Liver (tissue), 3 donors: Measurements from ENCODE around the gene ZNF213.

Experiments used
- ATF3 ChIP-seq: IDR thresholded peaks from 2 replicates; pipeline ENCODE4 v1.6.1; 2016; ENCODE audit warnings: antibody characterized with exemption
- FOXA1 ChIP-seq: IDR thresholded peaks from 2 replicates; pipeline ENCODE4 v1.6.1; 2016; ENCODE audit warnings: antibody characterized with exemption
- GABPA ChIP-seq, 2 donors: IDR thresholded peaks in 1 of 2; conservative IDR thresholded peaks in 1 of 2; 2 replicates each; pipeline ENCODE4 v1.6.1; 2016; ENCODE audit warnings: antibody characterized with exemption in 2 of 2, mild to moderate bottlenecking in 1 of 2, moderate library complexity in 1 of 2
- HNF4G ChIP-seq: IDR thresholded peaks from 2 replicates; pipeline ENCODE4 v1.6.1; 2016; ENCODE audit warnings: antibody characterized with exemption
- JUND ChIP-seq, 2 donors: IDR thresholded peaks; 2 replicates each; pipeline ENCODE4 v1.6.1; 2016; ENCODE audit warnings: antibody characterized with exemption in 2 of 2
- RAD21 ChIP-seq, 2 donors: IDR thresholded peaks; 2 replicates each; pipeline ENCODE4 v1.6.1; 2016; ENCODE audit warnings: antibody characterized with exemption in 2 of 2, mild to moderate bottlenecking in 2 of 2
- REST ChIP-seq: IDR thresholded peaks from 2 replicates; pipeline ENCODE4 v1.6.1; 2016; ENCODE audit warnings: antibody characterized with exemption, mild to moderate bottlenecking
- TAF1 ChIP-seq: conservative IDR thresholded peaks from 2 replicates; pipeline ENCODE4 v1.6.1; 2016; ENCODE audit warnings: antibody characterized with exemption, mild to moderate bottlenecking
- YY1 ChIP-seq: IDR thresholded peaks from 2 replicates; pipeline ENCODE4 v1.6.1; 2016; ENCODE audit warnings: antibody characterized with exemption, mild to moderate bottlenecking
- ZBTB33 ChIP-seq: IDR thresholded peaks from 2 replicates; pipeline ENCODE4 v1.6.1; 2016; ENCODE audit warnings: antibody characterized with exemption
- TF ChIP-seq, protein P1 (sequence below): fragments of 150-350 bp; IDR thresholded peaks from 2 replicates; pipeline ENCODE4 v1.5.1; 2017; ENCODE audit warnings: improper control_type of control experiment, low read depth, low read length; ENCODE audit not compliant: missing input control
- donor health status: healthy.
- donor health status: healthy.

- TF ChIP-seq, protein P1, sequence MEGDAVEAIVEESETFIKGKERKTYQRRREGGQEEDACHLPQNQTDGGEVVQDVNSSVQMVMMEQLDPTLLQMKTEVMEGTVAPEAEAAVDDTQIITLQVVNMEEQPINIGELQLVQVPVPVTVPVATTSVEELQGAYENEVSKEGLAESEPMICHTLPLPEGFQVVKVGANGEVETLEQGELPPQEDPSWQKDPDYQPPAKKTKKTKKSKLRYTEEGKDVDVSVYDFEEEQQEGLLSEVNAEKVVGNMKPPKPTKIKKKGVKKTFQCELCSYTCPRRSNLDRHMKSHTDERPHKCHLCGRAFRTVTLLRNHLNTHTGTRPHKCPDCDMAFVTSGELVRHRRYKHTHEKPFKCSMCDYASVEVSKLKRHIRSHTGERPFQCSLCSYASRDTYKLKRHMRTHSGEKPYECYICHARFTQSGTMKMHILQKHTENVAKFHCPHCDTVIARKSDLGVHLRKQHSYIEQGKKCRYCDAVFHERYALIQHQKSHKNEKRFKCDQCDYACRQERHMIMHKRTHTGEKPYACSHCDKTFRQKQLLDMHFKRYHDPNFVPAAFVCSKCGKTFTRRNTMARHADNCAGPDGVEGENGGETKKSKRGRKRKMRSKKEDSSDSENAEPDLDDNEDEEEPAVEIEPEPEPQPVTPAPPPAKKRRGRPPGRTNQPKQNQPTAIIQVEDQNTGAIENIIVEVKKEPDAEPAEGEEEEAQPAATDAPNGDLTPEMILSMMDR, result peak; percentile 15
- peak in 1 of 2 donors; percentile 59 for TF ChIP-seq RAD21 (IDR thresholded peaks at IDR 0.05)
- no peak for TF ChIP-seq TAF1
- no peak for TF ChIP-seq ATF3
- no peak for TF ChIP-seq FOXA1
- no peak for TF ChIP-seq HNF4G
- no peak for TF ChIP-seq YY1
- TF ChIP-seq ZBTB33, result no peak
- peak; percentile 40 for TF ChIP-seq REST
- no peak for TF ChIP-seq GABPA (IDR thresholded peaks at IDR 0.05 in 1 of 2, conservative IDR thresholded peaks at IDR 0.05 in 1 of 2)
- no peak for TF ChIP-seq JUND (IDR thresholded peaks at IDR 0.05)
These were observed 47.3 kb upstream of the ZNF213 start for GRCh38 chr16:3087243-3088235.
